Ammon's horn (tissue), 1 donor: ENCODE measurements around the gene DLX4.

Experiments
- DNase-seq: peaks from one replicate; pipeline ENCODE4 v3.0.0-alpha.2; 2016; ENCODE audit warnings: low spot score

DLX4 gene

GRCh38 chr17:50014471-50015088 lies 45.6 kb downstream of the DLX4 start:
- no peak for DNase-seq

- no peak for DNase-seq
Measured at GRCh38 chr17:50015146-50015545, 46.2 kb downstream of the DLX4 start.

GRCh38 chr17:50018909-50019308 lies 49.9 kb downstream of the DLX4 start:
- no peak for DNase-seq

GRCh38 chr17:50020841-50021599 lies 52.0 kb downstream of the DLX4 start:
- no peak for DNase-seq

GRCh38 chr17:50021681-50022370 lies 52.8 kb downstream of the DLX4 start:
- DNase-seq, result no peak

- DNase-seq, result no peak
Measured at GRCh38 chr17:50022463-50023130, 53.6 kb downstream of the DLX4 start.

GRCh38 chr17:50023520-50023919 lies 54.5 kb downstream of the DLX4 start:
- DNase-seq, result no peak
